KMS-11 (cell line): ENCODE data around the gene DIS3L2.

ENCODE experiments used
- H2AFZ ChIP-seq: fragments of 200-600 bp; sonication (generic); 2 replicates; pipeline ENCODE4 v1.6.1; 2016; ENCODE audit warnings: antibody characterized with exemption, mixed run types, low read depth
- H3K27ac ChIP-seq: fragments of 200-600 bp; sonication (generic); 2 replicates; pipeline ENCODE4 v1.6.1; 2016; ENCODE audit warnings: mild to moderate bottlenecking, mixed run types
- H3K27me3 ChIP-seq: fragments of 200-600 bp; sonication (generic); 2 replicates; pipeline ENCODE4 v1.6.1; 2017; ENCODE audit warnings: mild to moderate bottlenecking, low read depth, mixed run types, moderate library complexity; ENCODE audit not compliant: insufficient read depth
- H3K36me3 ChIP-seq: fragments of 200-600 bp; sonication (generic); 2 replicates; pipeline ENCODE4 v1.6.1; 2017; ENCODE audit warnings: mild to moderate bottlenecking, mixed run types; ENCODE audit not compliant: insufficient read depth
- H3K4me1 ChIP-seq: fragments of 200-600 bp; sonication (generic); 2 replicates; pipeline ENCODE4 v1.6.1; 2016; ENCODE audit warnings: mild to moderate bottlenecking, low read depth, mixed run types; ENCODE audit not compliant: poor library complexity, severe bottlenecking
- H3K4me2 ChIP-seq: fragments of 200-600 bp; sonication (generic); 2 replicates; pipeline ENCODE4 v1.7.0; 2016; ENCODE audit warnings: mild to moderate bottlenecking, mixed run types
- H3K4me3 ChIP-seq: fragments of 200-600 bp; sonication (generic); IDR thresholded peaks from 2 replicates; pipeline ENCODE4 v1.6.1; 2017; ENCODE audit warnings: low read depth, low read length, mixed read lengths; ENCODE audit not compliant: insufficient read depth
- H3K79me2 ChIP-seq: fragments of 200-600 bp; sonication (generic); 2 replicates; pipeline ENCODE4 v1.6.1; 2016; ENCODE audit warnings: low read depth, mixed run types; ENCODE audit not compliant: insufficient read depth
- H3K9ac ChIP-seq: fragments of 200-600 bp; sonication (generic); 2 replicates; pipeline ENCODE4 v1.6.1; 2016; ENCODE audit warnings: mild to moderate bottlenecking, mixed run types
- H4K20me1 ChIP-seq: fragments of 200-600 bp; sonication (generic); 2 replicates; pipeline ENCODE4 v1.6.1; 2016; ENCODE audit warnings: mild to moderate bottlenecking, mixed run types; ENCODE audit not compliant: insufficient read depth
- CTCF ChIP-seq: fragments of 200-600 bp; sonication (generic); conservative IDR thresholded peaks from 2 replicates; pipeline ENCODE4 v1.6.1; 2017; ENCODE audit warnings: low read depth, mild to moderate bottlenecking, antibody characterized with exemption, low read length, moderate library complexity, mixed read lengths

Gene DIS3L2

GRCh38 chr2:232009639-232010274 lies 48.2 kb downstream of the DIS3L2 start:
- Histone ChIP-seq H3K27me3 (no peaks in the 10 kb centered on the region; the same call in 1 of the 2 replicates), H3K36me3 (no peaks in the 10 kb centered on the region), H3K4me3 (no peak overlapping the region), H3K4me2 (no peak overlapping the region), H3K9ac (no peak overlapping the region), H4K20me1 (no peaks in the 10 kb centered on the region; the same call in 1 of the 2 replicates), H3K27ac (no peak overlapping the region), H2AFZ (no peak overlapping the region), H3K79me2 (no peaks in the 10 kb centered on the region), H3K4me1 (peaks cover 24% of the 10 kb centered on the region)
- no peak for TF ChIP-seq CTCF

- H3K4me2 ChIP-seq = peak overlapping the region; percentile 39; the same call in 1 of the 2 replicates
- no peaks in the 10 kb centered on the region for H3K36me3 ChIP-seq
- H4K20me1 ChIP-seq = no peaks in the 10 kb centered on the region; the same call in 1 of the 2 replicates
- no peak overlapping the region for H3K27ac ChIP-seq
- H3K9ac ChIP-seq = no peak overlapping the region
- TF ChIP-seq CTCF = no peak
- no peaks in the 10 kb centered on the region for H3K79me2 ChIP-seq
- peaks cover 30% of the 10 kb centered on the region for H3K4me1 ChIP-seq
- no peak overlapping the region for H3K4me3 ChIP-seq
- H2AFZ ChIP-seq = no peak overlapping the region
- no peaks in the 10 kb centered on the region; the same call in 1 of the 2 replicates for H3K27me3 ChIP-seq
Observed at GRCh38 chr2:232013701-232014353, 52.3 kb downstream of the DIS3L2 start.

GRCh38 chr2:232014681-232015080 lies 53.2 kb downstream of the DIS3L2 start:
- no peak overlapping the region for H3K27ac ChIP-seq
- peaks cover 30% of the 10 kb centered on the region for H3K4me1 ChIP-seq
- no peak overlapping the region for H2AFZ ChIP-seq
- no peaks in the 10 kb centered on the region; the same call in 1 of the 2 replicates for H4K20me1 ChIP-seq
- TF ChIP-seq CTCF = no peak
- H3K27me3 ChIP-seq = no peaks in the 10 kb centered on the region; the same call in 1 of the 2 replicates
- peak overlapping the region; percentile 39; the same call in 1 of the 2 replicates for H3K4me2 ChIP-seq
- no peak overlapping the region for H3K4me3 ChIP-seq
- no peaks in the 10 kb centered on the region for H3K79me2 ChIP-seq
- H3K36me3 ChIP-seq = no peaks in the 10 kb centered on the region
- no peak overlapping the region for H3K9ac ChIP-seq

GRCh38 chr2:232018181-232018580 lies 56.7 kb downstream of the DIS3L2 start:
- no peak overlapping the region for H3K27ac ChIP-seq
- H3K36me3 ChIP-seq = no peaks in the 10 kb centered on the region

More at GRCh38 chr2:232018181-232018580, 56.7 kb downstream of the DIS3L2 start:
- no peak overlapping the region for H3K4me3 ChIP-seq
- H4K20me1 ChIP-seq = no peaks in the 10 kb centered on the region
- no peak for TF ChIP-seq CTCF
- no peak overlapping the region for H3K9ac ChIP-seq
- H3K4me1 ChIP-seq = peaks cover 22% of the 10 kb centered on the region
- no peaks in the 10 kb centered on the region for H3K27me3 ChIP-seq
- H3K4me2 ChIP-seq = no peak overlapping the region
- no peak overlapping the region for H2AFZ ChIP-seq
- H3K79me2 ChIP-seq = no peaks in the 10 kb centered on the region
